Measurements from ENCODE around the gene PRICKLE2.

PRICKLE2 gene

GRCh38 chr3:64187065-64187959 lies 38.0 kb downstream of the PRICKLE2 start:
- DNase-seq, result no peak

GRCh38 chr3:64186667-64187064 lies 38.6 kb downstream of the PRICKLE2 start:
- DNase-seq, result no peak

- DNase-seq, result no peak
These were observed 39.8 kb downstream of the PRICKLE2 start for GRCh38 chr3:64185436-64185835.

GRCh38 chr3:64184621-64185020 lies 40.6 kb downstream of the PRICKLE2 start:
- no peak for DNase-seq

- no peak for DNase-seq
These were observed 45.4 kb downstream of the PRICKLE2 start for GRCh38 chr3:64179860-64180259.

GRCh38 chr3:64179249-64179648 lies 46.0 kb downstream of the PRICKLE2 start:
- DNase-seq, result no peak

- no peak for DNase-seq
These were observed 46.8 kb downstream of the PRICKLE2 start for GRCh38 chr3:64178419-64178818.

GRCh38 chr3:64176461-64176996 lies 48.7 kb downstream of the PRICKLE2 start:
- no peak for DNase-seq

- no peak for DNase-seq
These were observed 50.9 kb downstream of the PRICKLE2 start for GRCh38 chr3:64174328-64174727.

- no peak for DNase-seq
These were observed 51.7 kb downstream of the PRICKLE2 start for GRCh38 chr3:64173563-64173962.

- DNase-seq, result no peak
These were observed 55.0 kb downstream of the PRICKLE2 start for GRCh38 chr3:64170270-64170669.

- DNase-seq, result no peak
These were observed 57.4 kb downstream of the PRICKLE2 start for GRCh38 chr3:64167868-64168267.

- DNase-seq, result no peak
These were observed 57.9 kb downstream of the PRICKLE2 start for GRCh38 chr3:64167351-64167750.

- no peak for DNase-seq
These were observed 58.6 kb downstream of the PRICKLE2 start for GRCh38 chr3:64166584-64167162.

- no peak for DNase-seq
These were observed 60.9 kb downstream of the PRICKLE2 start for GRCh38 chr3:64164349-64164748.

GRCh38 chr3:64163755-64164148 lies 61.5 kb downstream of the PRICKLE2 start:
- DNase-seq, result no peak

GRCh38 chr3:64163019-64163754 lies 62.1 kb downstream of the PRICKLE2 start:
- no peak for DNase-seq

GRCh38 chr3:64161481-64161952 lies 63.7 kb downstream of the PRICKLE2 start:
- DNase-seq, result no peak

GRCh38 chr3:64160000-64160695 lies 65.1 kb downstream of the PRICKLE2 start:
- DNase-seq, result no peak

- no peak for DNase-seq
These were observed 66.9 kb downstream of the PRICKLE2 start for GRCh38 chr3:64158334-64158733.

- DNase-seq, result no peak
These were observed 67.9 kb downstream of the PRICKLE2 start for GRCh38 chr3:64157150-64158035.

- DNase-seq, result no peak
These were observed 69.9 kb downstream of the PRICKLE2 start for GRCh38 chr3:64155328-64155727.
